ENCODE results near the gene SLC37A1.
A peak's percentile ranks its signal among the peaks of the same experiment; 100 is the strongest.

The SLC37A1 gene

DNA sequence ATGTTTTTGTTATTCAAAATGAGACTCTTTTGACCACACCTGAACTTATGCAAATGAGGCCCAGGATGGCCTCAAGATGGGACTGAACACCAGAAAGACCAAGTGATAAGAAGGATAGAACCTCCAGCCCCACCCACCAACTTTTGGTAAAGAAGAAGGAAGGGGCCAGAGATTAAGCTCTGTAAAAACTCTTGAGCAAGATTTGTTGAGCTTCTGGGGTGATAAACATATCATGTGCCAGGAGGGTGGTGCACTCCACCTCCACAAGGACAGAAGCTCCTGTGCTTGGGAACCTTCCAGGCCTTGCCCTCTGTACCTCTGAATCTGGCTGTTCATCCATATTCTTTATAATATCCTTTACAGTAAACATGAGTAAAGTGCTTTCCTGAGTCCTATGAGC is 22.9 kb upstream of the SLC37A1 start:
- H3K27ac ChIP-seq: no peak overlapping the region
- no peak for TF ChIP-seq ZFX (IDR thresholded peaks at IDR 0.05)
- TF ChIP-seq, protein P1, sequence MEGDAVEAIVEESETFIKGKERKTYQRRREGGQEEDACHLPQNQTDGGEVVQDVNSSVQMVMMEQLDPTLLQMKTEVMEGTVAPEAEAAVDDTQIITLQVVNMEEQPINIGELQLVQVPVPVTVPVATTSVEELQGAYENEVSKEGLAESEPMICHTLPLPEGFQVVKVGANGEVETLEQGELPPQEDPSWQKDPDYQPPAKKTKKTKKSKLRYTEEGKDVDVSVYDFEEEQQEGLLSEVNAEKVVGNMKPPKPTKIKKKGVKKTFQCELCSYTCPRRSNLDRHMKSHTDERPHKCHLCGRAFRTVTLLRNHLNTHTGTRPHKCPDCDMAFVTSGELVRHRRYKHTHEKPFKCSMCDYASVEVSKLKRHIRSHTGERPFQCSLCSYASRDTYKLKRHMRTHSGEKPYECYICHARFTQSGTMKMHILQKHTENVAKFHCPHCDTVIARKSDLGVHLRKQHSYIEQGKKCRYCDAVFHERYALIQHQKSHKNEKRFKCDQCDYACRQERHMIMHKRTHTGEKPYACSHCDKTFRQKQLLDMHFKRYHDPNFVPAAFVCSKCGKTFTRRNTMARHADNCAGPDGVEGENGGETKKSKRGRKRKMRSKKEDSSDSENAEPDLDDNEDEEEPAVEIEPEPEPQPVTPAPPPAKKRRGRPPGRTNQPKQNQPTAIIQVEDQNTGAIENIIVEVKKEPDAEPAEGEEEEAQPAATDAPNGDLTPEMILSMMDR (conservative IDR thresholded peaks at IDR 0.05): no peak

DNA sequence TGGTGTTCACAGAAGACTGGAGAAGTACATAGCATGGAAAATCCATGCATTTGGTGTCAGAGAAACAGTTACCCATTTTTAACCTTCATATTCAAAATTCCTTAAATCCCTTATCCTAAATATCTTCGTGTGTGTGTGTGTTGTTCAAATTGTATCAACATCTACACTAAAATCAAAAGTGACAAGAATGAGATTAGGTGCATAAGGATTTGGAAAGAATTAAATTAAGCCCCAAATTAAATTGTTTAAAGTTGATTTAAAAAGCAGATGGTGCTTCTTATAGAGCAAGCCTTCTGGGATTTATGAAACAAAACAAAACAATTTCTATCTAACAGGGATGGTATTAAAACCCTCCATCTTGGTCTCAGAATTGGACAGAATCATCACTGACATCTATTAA is 22.3 kb upstream of the SLC37A1 start:
- H3K27ac ChIP-seq: no peak overlapping the region
- TF ChIP-seq ZFX (IDR thresholded peaks at IDR 0.05): no peak
- TF ChIP-seq, protein P1 (conservative IDR thresholded peaks at IDR 0.05): no peak

DNA sequence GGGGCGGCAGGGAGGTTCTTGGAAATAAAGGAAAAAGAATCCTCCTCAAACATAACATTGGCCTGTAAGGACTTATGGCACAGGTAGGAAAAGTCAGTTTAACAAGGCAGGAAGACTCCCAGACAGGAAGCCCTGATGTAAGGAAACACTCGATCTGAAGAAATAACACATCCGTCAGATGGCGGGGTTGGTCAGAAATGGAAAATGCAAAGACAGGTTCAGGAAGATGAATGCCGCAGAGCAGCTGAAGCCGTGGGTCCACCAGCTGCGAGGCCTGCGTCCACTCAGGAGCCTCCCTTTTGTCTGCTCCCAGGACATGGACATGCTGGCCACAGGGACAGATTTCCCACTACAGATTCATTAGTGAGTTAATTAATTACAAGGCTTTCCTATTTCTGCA is 21.5 kb upstream of the SLC37A1 start:
- TF ChIP-seq ZFX (IDR thresholded peaks at IDR 0.05): no peak
- TF ChIP-seq, protein P1 (conservative IDR thresholded peaks at IDR 0.05): no peak
- H3K27ac ChIP-seq: no peak overlapping the region

DNA sequence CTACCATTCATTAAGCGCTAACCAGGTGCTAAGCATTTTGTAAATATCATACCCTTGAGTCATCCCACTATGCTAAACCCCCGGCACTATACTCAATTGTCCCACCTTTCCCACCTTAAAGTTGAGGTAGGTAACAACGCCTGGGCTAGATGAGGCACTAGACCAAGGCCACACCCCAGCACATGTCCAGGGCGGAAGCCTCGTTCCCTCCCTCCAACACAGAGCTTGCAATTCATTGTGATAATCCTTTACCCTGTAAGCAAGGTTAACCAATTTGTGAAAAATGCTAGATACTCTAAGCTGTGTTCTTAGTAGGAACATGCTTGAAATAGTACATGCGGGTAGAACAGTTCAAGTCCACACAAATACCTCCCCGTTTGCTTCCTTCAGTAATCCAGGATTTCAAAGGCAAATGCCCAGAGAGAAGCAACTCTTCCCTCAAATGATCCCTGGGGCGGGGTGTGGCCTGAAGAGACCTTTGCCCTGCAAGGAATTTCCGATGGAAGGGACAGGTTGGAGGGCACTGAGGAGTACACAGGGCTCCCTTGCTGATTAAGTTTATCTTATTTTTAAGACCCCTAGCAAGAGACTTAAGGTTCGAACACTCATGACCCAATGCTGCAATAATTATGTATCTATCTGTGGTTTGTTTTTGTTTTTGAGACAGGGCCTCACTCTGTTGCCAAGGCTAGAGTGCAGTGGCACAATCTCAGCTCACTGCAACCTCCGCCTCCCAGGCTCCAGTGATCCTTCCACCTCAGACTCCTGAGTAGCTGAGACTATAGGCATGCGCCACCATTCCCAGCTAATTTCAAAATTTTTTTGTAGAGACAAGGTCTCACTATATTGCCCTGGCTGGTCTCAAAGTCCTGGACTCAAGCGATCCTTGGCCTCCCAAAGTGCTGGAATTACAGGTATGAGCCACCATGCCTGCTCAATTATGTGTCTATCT is 20.3 kb upstream of the SLC37A1 start:
- TF ChIP-seq ZFX (IDR thresholded peaks at IDR 0.05): no peak
- TF ChIP-seq, protein P1 (conservative IDR thresholded peaks at IDR 0.05): no peak
- H3K27ac ChIP-seq: no peak overlapping the region

DNA sequence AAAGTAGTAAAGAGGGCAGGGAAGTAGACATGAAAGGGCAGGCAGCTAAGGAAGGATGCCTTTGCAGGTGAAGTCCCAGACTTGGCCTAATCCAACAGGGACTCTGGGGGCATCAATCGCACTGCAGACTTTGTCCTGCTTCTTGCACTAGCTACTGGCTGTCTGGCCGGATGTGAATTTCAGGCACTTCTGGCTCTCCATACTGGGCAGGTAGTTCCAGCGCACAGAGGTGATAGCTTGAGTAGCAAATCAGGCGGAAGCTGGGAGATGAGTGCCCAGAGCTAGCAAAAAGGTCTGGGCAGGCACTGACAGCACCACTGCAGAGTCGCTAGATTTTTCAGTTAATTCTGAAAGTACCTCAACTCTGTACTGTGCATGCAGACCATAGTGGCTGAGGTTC is 18.6 kb upstream of the SLC37A1 start:
- no peak overlapping the region for H3K27ac ChIP-seq
- TF ChIP-seq ZFX (IDR thresholded peaks at IDR 0.05): no peak
- TF ChIP-seq, protein P1 (conservative IDR thresholded peaks at IDR 0.05): no peak

DNA sequence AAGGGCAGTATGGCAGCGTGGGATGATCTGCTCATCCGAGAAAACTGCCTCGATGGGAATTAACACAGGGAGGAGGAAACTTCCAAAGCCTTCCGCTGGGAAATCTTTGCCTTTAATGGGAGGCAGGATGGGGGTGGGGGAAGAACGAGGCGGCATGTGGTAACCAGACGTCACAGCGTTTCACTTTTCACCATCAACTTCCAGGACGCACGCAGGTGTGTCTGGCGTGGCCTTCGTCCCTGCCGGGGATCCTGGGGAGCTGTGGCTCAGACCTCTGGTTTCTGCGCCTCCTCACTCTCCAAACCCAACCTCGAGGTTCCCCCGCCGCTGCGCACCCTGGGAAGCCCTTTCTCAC is 17.9 kb upstream of the SLC37A1 start:
- H3K27ac ChIP-seq: peak overlapping the region; percentile 7
- TF ChIP-seq, protein P1 (conservative IDR thresholded peaks at IDR 0.05): no peak
- TF ChIP-seq ZFX (IDR thresholded peaks at IDR 0.05): no peak

DNA sequence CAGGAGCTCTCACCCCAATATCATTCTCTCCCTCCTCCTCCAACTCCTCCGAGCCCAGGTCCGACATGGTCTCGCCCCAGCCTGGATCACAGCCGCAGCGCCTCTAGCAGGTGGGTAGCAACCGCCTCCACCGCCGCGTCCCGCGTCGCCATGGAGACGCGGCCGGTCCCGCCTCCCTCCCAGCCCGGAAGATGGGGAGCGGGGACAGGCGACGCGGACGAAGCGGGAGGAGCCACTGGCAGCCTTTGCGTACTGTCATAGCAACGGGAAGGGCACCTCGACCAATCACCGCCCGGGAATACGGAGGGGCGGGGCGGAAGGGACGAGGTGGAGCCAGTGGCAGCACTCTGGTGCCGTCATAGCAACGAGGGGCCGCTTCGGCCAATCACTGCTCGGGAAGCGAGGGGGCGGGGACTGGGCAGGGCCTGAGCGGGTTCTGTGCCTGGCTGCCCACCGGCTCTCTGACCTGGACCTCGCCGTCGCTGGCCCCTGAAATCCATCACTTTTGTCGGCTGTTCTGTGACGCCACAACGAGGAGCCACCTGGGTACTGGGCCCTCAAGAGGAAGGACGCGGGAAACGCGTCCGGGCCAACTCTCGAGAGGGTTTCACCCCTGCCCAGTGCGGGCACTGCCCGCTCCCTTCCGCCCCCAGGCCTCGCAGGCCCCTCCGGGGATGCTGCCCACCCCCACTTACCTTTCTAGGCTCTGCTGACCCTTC is 17.4 kb upstream of the SLC37A1 start, which contains the start of gene RSPH1:
TSS of gene RSPH1 (minus strand) at position 105 of the 719 bp plus-strand sequence. CDS start at position 67, 38 bp downstream.
- TF ChIP-seq, protein P1 (conservative IDR thresholded peaks at IDR 0.05): no peak
- no peak; the same call in 1 of the 2 replicates for TF ChIP-seq ZFX (IDR thresholded peaks at IDR 0.05)
- peak within 1 kb of the TSS; percentile 65 for H3K27ac ChIP-seq

All from C4-2B (cell line).